Thyroid gland (tissue), 4 donors: ENCODE results near the gene GNA15. TPM values are rescaled to one million over a fixed set of nuclear protein-coding genes. Genes with fewer than 3 reads are reported as not detected.

Source experiments
- DNase-seq, 2 donors: peaks; one replicate each; pipeline ENCODE4 v3.0.0-alpha.2; 2019
- H3K27ac ChIP-seq, 3 donors: fragments of 200-600 bp; sonication (generic); 1 replicate in 2 of 3; 2 replicates in 1 of 3; pipeline ENCODE4 v1.5.1; 2016 to 2019; ENCODE audit warnings: mild to moderate bottlenecking in 1 of 3, moderate library complexity in 1 of 3
- H3K27me3 ChIP-seq: fragments of 200-600 bp; sonication (generic); one replicate; pipeline ENCODE4 v1.5.1; 2019
- H3K36me3 ChIP-seq, 2 donors: fragments of 200-600 bp; sonication (generic); one replicate each; pipeline ENCODE4 v1.5.1; 2016 to 2019
- H3K4me1 ChIP-seq, 2 donors: fragments of 200-600 bp; sonication (generic); one replicate each; pipeline ENCODE4 v1.5.1; 2017 to 2019
- H3K4me3 ChIP-seq, 3 donors: fragments of 200-600 bp; sonication (generic); replicated peaks in 1 of 3; 1 replicate in 2 of 3; 2 replicates in 1 of 3; pipeline ENCODE4 v1.5.1; 2016; ENCODE audit warnings: mild to moderate bottlenecking in 1 of 3
- H3K9me3 ChIP-seq: fragments of 200-600 bp; sonication (generic); one replicate; pipeline ENCODE4 v1.5.1; 2017
- CTCF ChIP-seq, 6 experiments: fragments of 200-600 bp in 3 of 6; fragments of 450-650 bp in 3 of 6; sonication (generic) in 3 of 6; IDR thresholded peaks; one replicate each; pipeline ENCODE4 v1.5.1; 2016 to 2019; ENCODE audit warnings: antibody characterized with exemption in 6 of 6, mild to moderate bottlenecking in 2 of 6, inconsistent platforms in 1 of 6, moderate library complexity in 1 of 6
- POLR2A ChIP-seq, 2 donors: fragments of 450-650 bp; IDR thresholded peaks; one replicate each; pipeline ENCODE4 v1.6.1; 2017; ENCODE audit warnings: antibody characterized with exemption in 2 of 2, mild to moderate bottlenecking in 2 of 2, moderate library complexity in 1 of 2
- WGBS, 2 donors: methylation state at CpG; one replicate each; pipeline ENCODE4 v1.1.5; 2017; 5-methylcytosine and 5-hydroxymethylcytosine counted together
- intact Hi-C: fragments of 100-400 bp; cut with DNase I; formaldehyde crosslinking; loops from one replicate; pipeline ENCODE4 v1.15.1; 2023
- total RNA-seq, 4 donors: library from RNA; depleted of rRNA; stranded (reverse); fragments of >200 nt; gene quantifications; one replicate each; pipeline ENCODE4 v1.2.3, GENCODE V29; 2016

The GNA15 gene
- total RNA-seq, 4 donors from 2014 or later: 0.88 to 4.6 (median 2.1) TPM

GRCh38 chr19:3176715-3177501 is 41.1 kb downstream of the GNA15 start:
- Histone ChIP-seq H3K36me3 (no peaks in the 10 kb centered on the region), H3K9me3 (no peaks in the 10 kb centered on the region), H3K4me3 (no peak overlapping the region), H3K27ac (peak overlapping the region; percentile 94 to 98 (median 97)), H3K4me1 (peaks cover 18 to 32% of the 10 kb centered on the region in 2 donors), H3K27me3 (no peaks in the 10 kb centered on the region)
- peak; percentile 59 to 66 for DNase-seq
- 92 to 95% methylated on average over 4 to 7 of the region's 11 CpGs for WGBS, 2 donors
- no peak for TF ChIP-seq CTCF (IDR thresholded peaks at IDR 0.05)
- TF ChIP-seq POLR2A (IDR thresholded peaks at IDR 0.05): peak in 1 of 2 donors; percentile 28
- intact Hi-C loops: no loop called here

- no peaks in the 10 kb centered on the region for H3K27me3 ChIP-seq
- no peak for TF ChIP-seq CTCF (IDR thresholded peaks at IDR 0.05)
- DNase-seq: no peak
- WGBS, 2 donors: 56 to 70% methylated on average over 10 to 29 of the region's 42 CpGs
- intact Hi-C loops: no loop called here
- peaks cover 18 to 23% of the 10 kb centered on the region in 2 donors for H3K4me1 ChIP-seq
- no peaks in the 10 kb centered on the region for H3K9me3 ChIP-seq
- H3K36me3 ChIP-seq: no peaks in the 10 kb centered on the region
- peak within 1 kb of the TSS in 2 of 3 donors; percentile 17 to 49 for H3K27ac ChIP-seq
- no peak within 1 kb of the TSS for H3K4me3 ChIP-seq
These were observed 42.6 kb downstream of the GNA15 start, which contains the start of gene S1PR4 for GRCh38 chr19:3178377-3178972. Gene S1PR4 (plus strand): TSS chr19:3178769. CDS start chr19:3178793, 24 bp downstream.

DNA sequence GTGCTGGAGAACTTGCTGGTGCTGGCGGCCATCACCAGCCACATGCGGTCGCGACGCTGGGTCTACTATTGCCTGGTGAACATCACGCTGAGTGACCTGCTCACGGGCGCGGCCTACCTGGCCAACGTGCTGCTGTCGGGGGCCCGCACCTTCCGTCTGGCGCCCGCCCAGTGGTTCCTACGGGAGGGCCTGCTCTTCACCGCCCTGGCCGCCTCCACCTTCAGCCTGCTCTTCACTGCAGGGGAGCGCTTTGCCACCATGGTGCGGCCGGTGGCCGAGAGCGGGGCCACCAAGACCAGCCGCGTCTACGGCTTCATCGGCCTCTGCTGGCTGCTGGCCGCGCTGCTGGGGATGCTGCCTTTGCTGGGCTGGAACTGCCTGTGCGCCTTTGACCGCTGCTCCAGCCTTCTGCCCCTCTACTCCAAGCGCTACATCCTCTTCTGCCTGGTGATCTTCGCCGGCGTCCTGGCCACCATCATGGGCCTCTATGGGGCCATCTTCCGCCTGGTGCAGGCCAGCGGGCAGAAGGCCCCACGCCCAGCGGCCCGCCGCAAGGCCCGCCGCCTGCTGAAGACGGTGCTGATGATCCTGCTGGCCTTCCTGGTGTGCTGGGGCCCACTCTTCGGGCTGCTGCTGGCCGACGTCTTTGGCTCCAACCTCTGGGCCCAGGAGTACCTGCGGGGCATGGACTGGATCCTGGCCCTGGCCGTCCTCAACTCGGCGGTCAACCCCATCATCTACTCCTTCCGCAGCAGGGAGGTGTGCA is 43.3 kb downstream of the GNA15 start:
- WGBS, 2 donors: 89 to 90% methylated on average over 31 to 35 of the region's 52 CpGs
- H3K4me1 ChIP-seq: peaks cover 18 to 23% of the 10 kb centered on the region in 2 donors
- H3K9me3 ChIP-seq: no peaks in the 10 kb centered on the region
- H3K4me3 ChIP-seq: no peak overlapping the region
- no peaks in the 10 kb centered on the region for H3K27me3 ChIP-seq
- no peaks in the 10 kb centered on the region for H3K36me3 ChIP-seq
- no peak for DNase-seq
- no peak for TF ChIP-seq POLR2A (IDR thresholded peaks at IDR 0.05)
- TF ChIP-seq CTCF (IDR thresholded peaks at IDR 0.05): no peak
- H3K27ac ChIP-seq: peak overlapping the region in 2 of 3 donors; percentile 17 to 49
- intact Hi-C loops: no loop called here

DNA sequence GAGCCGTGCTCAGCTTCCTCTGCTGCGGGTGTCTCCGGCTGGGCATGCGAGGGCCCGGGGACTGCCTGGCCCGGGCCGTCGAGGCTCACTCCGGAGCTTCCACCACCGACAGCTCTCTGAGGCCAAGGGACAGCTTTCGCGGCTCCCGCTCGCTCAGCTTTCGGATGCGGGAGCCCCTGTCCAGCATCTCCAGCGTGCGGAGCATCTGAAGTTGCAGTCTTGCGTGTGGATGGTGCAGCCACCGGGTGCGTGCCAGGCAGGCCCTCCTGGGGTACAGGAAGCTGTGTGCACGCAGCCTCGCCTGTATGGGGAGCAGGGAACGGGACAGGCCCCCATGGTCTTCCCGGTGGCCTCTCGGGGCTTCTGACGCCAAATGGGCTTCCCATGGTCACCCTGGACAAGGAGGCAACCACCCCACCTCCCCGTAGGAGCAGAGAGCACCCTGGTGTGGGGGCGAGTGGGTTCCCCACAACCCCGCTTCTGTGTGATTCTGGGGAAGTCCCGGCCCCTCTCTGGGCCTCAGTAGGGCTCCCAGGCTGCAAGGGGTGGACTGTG is 44.0 kb downstream of the GNA15 start:
- Histone ChIP-seq H3K27ac (no peak overlapping the region), H3K9me3 (no peaks in the 10 kb centered on the region), H3K4me3 (no peak overlapping the region), H3K36me3 (no peaks in the 10 kb centered on the region), H3K4me1 (peaks cover 20 to 24% of the 10 kb centered on the region in 2 donors), H3K27me3 (no peaks in the 10 kb centered on the region)
- intact Hi-C loops: no loop called here
- 93 to 100% methylated on average over 1 to 19 of the region's 31 CpGs for WGBS, 2 donors
- TF ChIP-seq POLR2A (IDR thresholded peaks at IDR 0.05) (no peak), CTCF (IDR thresholded peaks at IDR 0.05) (no peak)
- DNase-seq: no peak
